Endothelial cell of umbilical vein (primary cell): ENCODE measurements around the gene HCFC1. TPM values are rescaled to one million over a fixed set of nuclear protein-coding genes. Genes with fewer than 3 reads are reported as not detected.

ENCODE experiments used
- BruUV-seq: library from RNA; stranded (reverse); fragments of 400-500 nt; replicated peaks from 2 replicates; lab custom pipeline; 2021; lab: Mats Ljungman, UMichigan
- CTCF ChIA-PET: fragments of 300-600, 350-600 bp; sonication (Branson Sonifier 250); formaldehyde crosslinking; loops from one replicate; lab custom pipeline; 2021; ENCODE audit warnings: antibody characterized with exemption, inconsistent platforms; lab: Charles Lee
- POLR2A ChIA-PET: fragments of 300-600, 350-600 bp; sonication (Branson Sonifier 250); formaldehyde crosslinking; loops from one replicate; lab custom pipeline; 2021; ENCODE audit warnings: antibody characterized with exemption, inconsistent platforms; lab: Charles Lee
- DNase-seq: peaks from one replicate; pipeline ENCODE4 v3.0.0-alpha.2; 2011; ENCODE audit warnings: low read depth, low spot score
- FAIRE-seq: peaks from 2 replicates; lab custom pipeline; 2011; peaks lifted over from hg19 to GRCh38; lab: Jason Lieb, UNC
- H2AFZ ChIP-seq: 2 replicates; pipeline ENCODE4 v1.6.0; 2012; ENCODE audit warnings: low read depth, low read length, control low read depth, inconsistent platforms
- H3K27ac ChIP-seq: 2 replicates; pipeline ENCODE4 v1.5.1; 2011; ENCODE audit warnings: low read depth, mild to moderate bottlenecking, control low read depth, low read length, moderate library complexity; ENCODE audit not compliant: insufficient read depth
- H3K27me3 ChIP-seq, 2 experiments: 2 replicates each; pipeline versions ENCODE4 v1.6.0 to v1.6.1; 2011; ENCODE audit warnings: low read length in 2 of 2, mixed read lengths in 1 of 2; ENCODE audit not compliant: control insufficient read depth in 2 of 2, insufficient read depth in 2 of 2
- H3K36me3 ChIP-seq, 2 experiments: 2 replicates in 1 of 2; 3 replicates in 1 of 2; pipeline ENCODE4 v1.5.1; 2011; ENCODE audit warnings: low read length in 2 of 2, mild to moderate bottlenecking in 1 of 2, moderate library complexity in 1 of 2; ENCODE audit not compliant: control insufficient read depth in 2 of 2, insufficient read depth in 2 of 2; ENCODE audit errors: extremely low read depth in 1 of 2
- H3K4me1 ChIP-seq: 3 replicates; pipeline ENCODE4 v1.5.1; 2011; ENCODE audit warnings: mild to moderate bottlenecking, low read length; ENCODE audit not compliant: control insufficient read depth, insufficient read depth; ENCODE audit errors: extremely low read depth
- H3K4me2 ChIP-seq: 2 replicates; pipeline ENCODE4 v1.6.1; 2011; ENCODE audit warnings: low read length, control low read depth, mixed read lengths; ENCODE audit not compliant: insufficient read depth
- H3K4me3 ChIP-seq, 3 experiments: fragments of 200-600 bp in 1 of 3; sonication (generic), shearing (Covaris generic) in 1 of 3; replicated peaks in 1 of 3; 2 replicates each; pipeline ENCODE4 v1.5.1; 2011 to 2016; ENCODE audit warnings: control low read depth in 3 of 3, low read length in 3 of 3, mild to moderate bottlenecking in 2 of 3, inconsistent platforms in 1 of 3, low read depth in 1 of 3, moderate library complexity in 1 of 3; ENCODE audit not compliant: insufficient read depth in 1 of 3
- H3K79me2 ChIP-seq: 2 replicates; pipeline ENCODE4 v1.6.0; 2012; ENCODE audit warnings: low read length, inconsistent platforms; ENCODE audit not compliant: control insufficient read depth, insufficient read depth
- H3K9ac ChIP-seq: replicated peaks from 2 replicates; pipeline ENCODE3; 2011; ENCODE audit warnings: low read length, control low read depth; ENCODE audit not compliant: insufficient read depth; ENCODE audit errors: extremely low read depth
- H3K9me1 ChIP-seq: replicated peaks from 3 replicates; pipeline ENCODE4 v1.6.0; 2011; ENCODE audit warnings: mild to moderate bottlenecking, low read length; ENCODE audit not compliant: control insufficient read depth, insufficient read depth; ENCODE audit errors: extremely low read depth
- H3K9me3 ChIP-seq: replicated peaks from 2 replicates; pipeline ENCODE4 v1.5.1; 2012; ENCODE audit warnings: low read length, inconsistent platforms; ENCODE audit not compliant: control insufficient read depth, insufficient read depth
- H4K20me1 ChIP-seq: replicated peaks from 2 replicates; pipeline ENCODE3; 2011; ENCODE audit warnings: mild to moderate bottlenecking, low read length; ENCODE audit not compliant: control insufficient read depth, insufficient read depth; ENCODE audit errors: extremely low read depth
- CTCF ChIP-seq, 2 donors: IDR thresholded peaks; 1 replicate in 1 of 2; 2 replicates in 1 of 2; pipeline ENCODE4 v1.5.1; 2011; ENCODE audit warnings: low read length in 2 of 2, mild to moderate bottlenecking in 2 of 2, moderate library complexity in 2 of 2, control low read depth in 1 of 2, inconsistent platforms in 1 of 2, low read depth in 1 of 2; ENCODE audit not compliant: insufficient read depth in 1 of 2; ENCODE audit errors: extremely low read depth in 1 of 2
- EZH2 ChIP-seq: IDR thresholded peaks from 2 replicates; pipeline ENCODE4 v1.6.1; 2012; ENCODE audit warnings: borderline replicate concordance, low read depth, mild to moderate bottlenecking, moderate library complexity, low read length, inconsistent platforms; ENCODE audit not compliant: severe bottlenecking
- FOS ChIP-seq: IDR thresholded peaks from 2 replicates; pipeline ENCODE4 v1.6.1; 2011; ENCODE audit warnings: mild to moderate bottlenecking, low read length, moderate library complexity, borderline replicate concordance; ENCODE audit not compliant: insufficient read depth
- GATA2 ChIP-seq: IDR thresholded peaks from 2 replicates; pipeline ENCODE4 v1.7.0; 2011; ENCODE audit warnings: low read depth, mild to moderate bottlenecking, moderate library complexity, mixed read lengths, low read length; ENCODE audit not compliant: insufficient read length, insufficient read depth
- JUN ChIP-seq: IDR thresholded peaks from 2 replicates; pipeline ENCODE4 v1.6.1; 2011; ENCODE audit warnings: borderline replicate concordance, low read depth; ENCODE audit not compliant: insufficient read length, insufficient read depth
- MAX ChIP-seq: IDR thresholded peaks from 2 replicates; pipeline ENCODE4 v1.6.1; 2011; ENCODE audit not compliant: insufficient read depth, insufficient read length
- MYC ChIP-seq: IDR thresholded peaks from one replicate; pipeline ENCODE4 v1.6.1; 2011; ENCODE audit warnings: mild to moderate bottlenecking, low read depth, low read length
- POLR2A ChIP-seq: IDR thresholded peaks from 2 replicates; pipeline ENCODE4 v1.6.1; 2012; ENCODE audit warnings: low read depth, mild to moderate bottlenecking, control low read depth, low read length
- POLR2AphosphoS5 ChIP-seq: IDR thresholded peaks from 2 replicates; pipeline ENCODE4 v1.6.1; 2012; ENCODE audit warnings: low read depth, mild to moderate bottlenecking, control low read depth, low read length, moderate library complexity; ENCODE audit not compliant: insufficient read depth
- dilution Hi-C: fragments of 300-500 bp; cut with MboI; formaldehyde crosslinking; loops from one replicate; pipeline ENCODE4 v1.15.0; 2019; ENCODE audit warnings: low sequenced_read_pairs; ENCODE audit not compliant: extremely low pct_ligation_motif_present
- intact Hi-C: fragments of 100-400 bp; cut with micrococcal nuclease; formaldehyde crosslinking; loops from one replicate; pipeline ENCODE4 v1.10.0; 2022
- microRNA counts: library from miRNA; unstranded; fragments of <30 nt; microRNA quantifications from one replicate; lab custom pipeline; 2016
- microRNA-seq: library from miRNA; unstranded; fragments of <30 nt; microRNA quantifications from one replicate; pipeline ENCODE4 v1.2.0, GENCODE V29; 2021; ENCODE audit warnings: borderline number of aligned reads, borderline replicate concordance
- polyA plus RNA-seq, 4 experiments: library from polyadenylated mRNA; depleted of rRNA in 3 of 4; stranded (reverse) in 3 of 4; unstranded in 1 of 4; fragments of >200 nt; gene quantifications; 2 replicates each; pipeline versions ENCODE4 v1.2.1 to v1.2.3, GENCODE V29; 2011 to 2012; ENCODE audit warnings: missing spikeins in 1 of 4
- small RNA-seq: library from RNA; depleted of rRNA; stranded (forward); fragments of <200 nt; gene quantifications from one replicate; pipeline ENCODE3, GENCODE V24; 2012; ENCODE audit warnings: low replicate concordance, low read depth; ENCODE audit not compliant: insufficient read depth, insufficient read length
- total RNA-seq: library from RNA; stranded (reverse); gene quantifications from 2 replicates; pipeline ENCODE4 v1.2.3, GENCODE V29; 2021

The HCFC1 gene
- total and polyA plus RNA-seq, 2 donors (not counting 3 experiments of a cell fraction or from before 2014, with no cell fraction given): 15.9 to 85.9 TPM

GRCh38 chrX:153897899-153898298 is 73.7 kb downstream of the HCFC1 start:
- FAIRE-seq: no peak
- CTCF ChIA-PET: no interaction called here
- no peaks in the 10 kb centered on the region for H3K9me3 ChIP-seq
- no peaks in the 10 kb centered on the region for H3K36me3 ChIP-seq
- DNase-seq: no peak
- no peak overlapping the region for H3K4me2 ChIP-seq
- intact Hi-C loops: no loop called here
- H3K9ac ChIP-seq: no peak overlapping the region
- POLR2A ChIA-PET: no interaction called here
- peaks cover 2 to 5% of the 10 kb centered on the region in 2 experiments for H3K27me3 ChIP-seq
- H3K4me1 ChIP-seq: no peaks in the 10 kb centered on the region
- H3K27ac ChIP-seq: no peak overlapping the region
- H2AFZ ChIP-seq: no peak overlapping the region
- H4K20me1 ChIP-seq: no peaks in the 10 kb centered on the region
- no peak for TF ChIP-seq FOS
- TF ChIP-seq POLR2AphosphoS5: no peak
- TF ChIP-seq POLR2A: no peak
- TF ChIP-seq GATA2: no peak
- TF ChIP-seq JUN: no peak
- no peak for TF ChIP-seq MAX
- TF ChIP-seq CTCF (IDR thresholded peaks at IDR 0.05; ENCODE audit: extremely low read depth in 1 of 2, insufficient read depth in 1 of 2, low read depth in 1 of 2, low read length in 2 of 2): no peak
- no peak for TF ChIP-seq EZH2
- no peak for TF ChIP-seq MYC
- H3K79me2 ChIP-seq: no peaks in the 10 kb centered on the region
- no TSS peak for BruUV-seq
- H3K9me1 ChIP-seq: no peaks in the 10 kb centered on the region
- dilution Hi-C loops: no loop called here
- H3K4me3 ChIP-seq: no peak overlapping the region

MicroRNA genes within 50 kb of the gene (microRNA counts, 767-probe panel; counts per million panel counts)
- microRNA hsa-miR-718 (lab: Ali Mortazavi, UCI): 723 counts per million, percentile 96 among the panel's probes with 10 or more counts

Small RNA genes lying within 50 kb of the gene (microRNA-seq; reads per million reads assigned to microRNA genes)
- not detected for gene MIR3202-1
- gene MIR3202-2: not detected
- gene MIR718: not detected

Small RNA genes lying within 50 kb of the gene (small RNA-seq; reads per million reads assigned to genes)
- not detected for gene MIR3202-1

Other genes starting within 250 kb of the HCFC1 start
- 198 and 203 TPM in 2 replicates for gene BCAP31, start 247.4 kb downstream of the HCFC1 start, total RNA-seq
- gene BCAP31, start 247.4 kb downstream of the HCFC1 start, polyA plus RNA-seq: 169 and 220 TPM in 2 replicates
- gene ABCD1, start 247.0 kb downstream of the HCFC1 start, total RNA-seq: 12.9 and 14.3 TPM in 2 replicates
- gene ABCD1, start 247.0 kb downstream of the HCFC1 start, polyA plus RNA-seq: 9.1 and 11.3 TPM in 2 replicates
- 29.7 and 31.4 TPM in 2 replicates for gene PLXNB3, start 207.6 kb downstream of the HCFC1 start, total RNA-seq
- gene PLXNB3, start 207.6 kb downstream of the HCFC1 start, polyA plus RNA-seq: 19.0 and 27.1 TPM in 2 replicates
- gene SRPK3, start 190.8 kb downstream of the HCFC1 start, total RNA-seq: 0.18 and 0.40 TPM in 2 replicates
- 0.25 and 0.29 TPM in 2 replicates for gene SRPK3, start 190.8 kb downstream of the HCFC1 start, polyA plus RNA-seq
- gene IDH3G, start 177.4 kb downstream of the HCFC1 start, total RNA-seq: 57.7 and 60.7 TPM in 2 replicates
- gene IDH3G, start 177.4 kb downstream of the HCFC1 start, polyA plus RNA-seq: 116 and 128 TPM in 2 replicates
- gene SSR4, start 177.2 kb downstream of the HCFC1 start, total RNA-seq: 235 and 242 TPM in 2 replicates
- gene SSR4, start 177.2 kb downstream of the HCFC1 start, polyA plus RNA-seq: 732 and 1,321 TPM in 2 replicates
- gene PDZD4, start 141.3 kb downstream of the HCFC1 start, total RNA-seq: 0.09 TPM in 2 replicates
- 0.07 and 0.08 TPM in 2 replicates for gene PDZD4, start 141.3 kb downstream of the HCFC1 start, polyA plus RNA-seq
- gene L1CAM, start 85.6 kb downstream of the HCFC1 start, total RNA-seq: not detected in 2 replicates
- 0.01 and 0.02 TPM in 2 replicates for gene L1CAM, start 85.6 kb downstream of the HCFC1 start, polyA plus RNA-seq
- not detected in 2 replicates for gene AVPR2, start 67.1 kb downstream of the HCFC1 start, total RNA-seq
- gene AVPR2, start 67.1 kb downstream of the HCFC1 start, polyA plus RNA-seq: not detected in 2 replicates
- gene ARHGAP4, start 45.6 kb downstream of the HCFC1 start, total RNA-seq: 31.9 and 33.3 TPM in 2 replicates
- gene ARHGAP4, start 45.6 kb downstream of the HCFC1 start, polyA plus RNA-seq: 20.9 and 24.5 TPM in 2 replicates
- gene NAA10, start 36.8 kb downstream of the HCFC1 start, total RNA-seq: 143 and 144 TPM in 2 replicates
- 141 and 169 TPM in 2 replicates for gene NAA10, start 36.8 kb downstream of the HCFC1 start, polyA plus RNA-seq
- 6.2 and 8.0 TPM in 2 replicates for gene RENBP, start 27.2 kb downstream of the HCFC1 start, total RNA-seq
- 16.0 and 16.2 TPM in 2 replicates for gene RENBP, start 27.2 kb downstream of the HCFC1 start, polyA plus RNA-seq
- 2.6 and 4.1 TPM in 2 replicates for gene TMEM187, start 936 bp upstream of the HCFC1 start, total RNA-seq
- gene TMEM187, start 936 bp upstream of the HCFC1 start, polyA plus RNA-seq: 15.7 and 19.0 TPM in 2 replicates
- gene IRAK1, start 48.1 kb upstream of the HCFC1 start, total RNA-seq: 136 and 138 TPM in 2 replicates
- 63.6 and 74.7 TPM in 2 replicates for gene IRAK1, start 48.1 kb upstream of the HCFC1 start, polyA plus RNA-seq
- gene MECP2, start 125.9 kb upstream of the HCFC1 start, total RNA-seq: 40.9 and 45.3 TPM in 2 replicates
- gene MECP2, start 125.9 kb upstream of the HCFC1 start, polyA plus RNA-seq: 7.7 and 9.0 TPM in 2 replicates
- gene OPN1LW, start 172.4 kb upstream of the HCFC1 start, total RNA-seq: not detected in 2 replicates
- not detected in 2 replicates for gene OPN1LW, start 172.4 kb upstream of the HCFC1 start, polyA plus RNA-seq
- not detected in 2 replicates for gene OPN1MW, start 210.8 kb upstream of the HCFC1 start, total RNA-seq
- 0.10 TPM in 1 of 2 replicates, not detected in the other for gene OPN1MW, start 210.8 kb upstream of the HCFC1 start, polyA plus RNA-seq
- not detected in 2 replicates for gene OPN1MW2, start 247.9 kb upstream of the HCFC1 start, total RNA-seq
- gene OPN1MW2, start 247.9 kb upstream of the HCFC1 start, polyA plus RNA-seq: not detected in 2 replicates